Liver (tissue), 9 donors: Measurements from ENCODE around the gene ARAP1. TPM values are rescaled to one million over a fixed set of nuclear protein-coding genes. Genes with fewer than 3 reads are reported as not detected.

Experiments
- DNase-seq: peaks from one replicate; pipeline ENCODE4 v3.0.0-alpha.2; 2017; ENCODE audit warnings: low spot score
- H3K27ac ChIP-seq, 2 donors: one replicate each; pipeline ENCODE4 v1.7.0; 2013; ENCODE audit warnings: inconsistent platforms in 2 of 2, low read length in 2 of 2, control low read depth in 1 of 2, low read depth in 1 of 2, mild to moderate bottlenecking in 1 of 2
- H3K27me3 ChIP-seq, 4 donors: one replicate each; pipeline versions ENCODE4 v1.6.1 to v1.7.0; 2013; ENCODE audit warnings: low read length in 3 of 4, inconsistent platforms in 1 of 4, mild to moderate bottlenecking in 1 of 4, moderate library complexity in 1 of 4; ENCODE audit not compliant: control insufficient read depth in 4 of 4, insufficient read depth in 4 of 4
- H3K36me3 ChIP-seq, 4 donors: one replicate each; pipeline versions ENCODE4 v1.6.1 to v1.7.0; 2013; ENCODE audit warnings: low read length in 3 of 4, mild to moderate bottlenecking in 3 of 4, low read depth in 1 of 4, moderate library complexity in 1 of 4; ENCODE audit not compliant: control insufficient read depth in 4 of 4, insufficient read depth in 3 of 4
- H3K4me1 ChIP-seq, 4 donors: one replicate each; pipeline versions ENCODE4 v1.6.1 to v1.7.0; 2013; ENCODE audit warnings: low read length in 3 of 4, mild to moderate bottlenecking in 3 of 4, moderate library complexity in 1 of 4; ENCODE audit not compliant: control insufficient read depth in 4 of 4, insufficient read depth in 4 of 4
- H3K4me3 ChIP-seq, 3 donors: one replicate each; pipeline versions ENCODE4 v1.6.1 to v1.7.0; 2013; ENCODE audit warnings: low read length in 3 of 3, control low read depth in 1 of 3, low read depth in 1 of 3, mild to moderate bottlenecking in 1 of 3
- H3K9ac ChIP-seq, 2 donors: one replicate each; pipeline ENCODE4 v1.7.0; 2013; ENCODE audit warnings: low read length in 2 of 2, mild to moderate bottlenecking in 2 of 2, moderate library complexity in 2 of 2, control low read depth in 1 of 2, low read depth in 1 of 2
- H3K9me3 ChIP-seq, 4 donors: one replicate each; pipeline versions ENCODE4 v1.6.1 to v1.7.0; 2013; ENCODE audit warnings: low read length in 3 of 4; ENCODE audit not compliant: control insufficient read depth in 4 of 4
- CTCF ChIP-seq: fragments of 150-350 bp; IDR thresholded peaks from 2 replicates; pipeline ENCODE4 v1.5.1; 2017; ENCODE audit warnings: improper control_type of control experiment, low read depth, low read length; ENCODE audit not compliant: missing input control
- GABPA ChIP-seq, 2 donors: IDR thresholded peaks in 1 of 2; conservative IDR thresholded peaks in 1 of 2; 2 replicates each; pipeline ENCODE4 v1.6.1; 2016; ENCODE audit warnings: antibody characterized with exemption in 2 of 2, mild to moderate bottlenecking in 1 of 2, moderate library complexity in 1 of 2
- HNF4A ChIP-seq, 2 donors: conservative IDR thresholded peaks; 2 replicates each; pipeline ENCODE4 v1.6.1; 2016; ENCODE audit warnings: antibody characterized with exemption in 2 of 2, mild to moderate bottlenecking in 2 of 2
- MAX ChIP-seq: IDR thresholded peaks from 2 replicates; pipeline ENCODE4 v1.6.1; 2016; ENCODE audit warnings: antibody characterized with exemption
- RAD21 ChIP-seq, 2 donors: IDR thresholded peaks; 2 replicates each; pipeline ENCODE4 v1.6.1; 2016; ENCODE audit warnings: antibody characterized with exemption in 2 of 2, mild to moderate bottlenecking in 2 of 2
- SP1 ChIP-seq: IDR thresholded peaks from 2 replicates; pipeline ENCODE4 v1.6.1; 2018; ENCODE audit warnings: antibody characterized with exemption, mild to moderate bottlenecking
- TAF1 ChIP-seq: conservative IDR thresholded peaks from 2 replicates; pipeline ENCODE4 v1.6.1; 2016; ENCODE audit warnings: antibody characterized with exemption, mild to moderate bottlenecking
- ZBTB33 ChIP-seq: IDR thresholded peaks from 2 replicates; pipeline ENCODE4 v1.6.1; 2016; ENCODE audit warnings: antibody characterized with exemption
- WGBS: extraction: QIAGEN DNeasy Blood & Tissue Kit; methylation state at CpG from one replicate; pipeline ENCODE4 v1.1.7; 2013; 5-methylcytosine and 5-hydroxymethylcytosine counted together
- polyA plus RNA-seq, 2 donors: library from polyadenylated mRNA; stranded (reverse) in 1 of 2; unstranded in 1 of 2; fragments of 200-250 nt in 1 of 2; fragments of >200 nt in 1 of 2; fragmentation: Nextera tagmentation in 1 of 2; extraction: Ambion mirVana in 1 of 2; gene quantifications; one replicate each; pipeline versions ENCODE4 v1.2.1 to v1.2.3, GENCODE V29; 2013 to 2015
- total RNA-seq, 2 donors: library from RNA; depleted of rRNA; stranded (reverse); fragments of >200 nt; gene quantifications; one replicate each; pipeline ENCODE4 v1.2.3, GENCODE V29; 2014
- donor health status: healthy.
- donor health status: healthy.
- donor health status: healthy.
- donor health status: healthy.
- donor health status: healthy.

ARAP1 gene
- total and polyA plus RNA-seq, 4 donors = 14.4 to 77.8 (median 43.5) TPM

GRCh38 chr11:72730243-72730642 lies 22.0 kb downstream of the ARAP1 start:
- WGBS = 95% methylated on average over 5 of the region's 5 CpGs
- no peak overlapping the region for H3K9ac ChIP-seq
- H3K4me1 ChIP-seq = peaks cover 0 to 4% (median 0%) of the 10 kb centered on the region in 4 donors
- no peak overlapping the region for H3K4me3 ChIP-seq
- no peak overlapping the region for H3K27ac ChIP-seq
- H3K9me3 ChIP-seq = no peaks in the 10 kb centered on the region
- no peaks in the 10 kb centered on the region for H3K36me3 ChIP-seq
- no peak for TF ChIP-seq MAX
- no peak for TF ChIP-seq SP1
- no peak for TF ChIP-seq TAF1
- TF ChIP-seq HNF4A (conservative IDR thresholded peaks at IDR 0.05) = no peak
- no peak for TF ChIP-seq ZBTB33
- no peak for TF ChIP-seq CTCF
- DNase-seq = no peak
- H3K27me3 ChIP-seq = no peaks in the 10 kb centered on the region

GRCh38 chr11:72727521-72727920 lies 24.7 kb downstream of the ARAP1 start:
- TF ChIP-seq GABPA (IDR thresholded peaks at IDR 0.05 in 1 of 2, conservative IDR thresholded peaks at IDR 0.05 in 1 of 2) (no peak), CTCF (no peak), TAF1 (no peak), RAD21 (IDR thresholded peaks at IDR 0.05) (no peak), MAX (no peak), SP1 (no peak)
- no peaks in the 10 kb centered on the region for H3K9me3 ChIP-seq
- peaks cover 2 to 28% (median 18%) of the 10 kb centered on the region in 4 donors for H3K4me1 ChIP-seq
- WGBS = 70% methylated on average over 4 of the region's 4 CpGs
- H3K4me3 ChIP-seq = no peak overlapping the region
- no peak overlapping the region for H3K9ac ChIP-seq
- DNase-seq = no peak
- no peaks in the 10 kb centered on the region for H3K27me3 ChIP-seq
- H3K27ac ChIP-seq = no peak overlapping the region
- no peaks in the 10 kb centered on the region for H3K36me3 ChIP-seq
